GM18511 (cell line): ENCODE measurements around the gene PNO1.

ENCODE experiments used
- ATAC-seq: cut with Tn5 transposase; IDR thresholded peaks from one replicate; pipeline ENCODE4 v1.9.1; 2021; ENCODE audit warnings: mild to moderate bottlenecking, moderate library complexity; ENCODE audit not compliant: unreplicated experiment

Gene PNO1

DNA sequence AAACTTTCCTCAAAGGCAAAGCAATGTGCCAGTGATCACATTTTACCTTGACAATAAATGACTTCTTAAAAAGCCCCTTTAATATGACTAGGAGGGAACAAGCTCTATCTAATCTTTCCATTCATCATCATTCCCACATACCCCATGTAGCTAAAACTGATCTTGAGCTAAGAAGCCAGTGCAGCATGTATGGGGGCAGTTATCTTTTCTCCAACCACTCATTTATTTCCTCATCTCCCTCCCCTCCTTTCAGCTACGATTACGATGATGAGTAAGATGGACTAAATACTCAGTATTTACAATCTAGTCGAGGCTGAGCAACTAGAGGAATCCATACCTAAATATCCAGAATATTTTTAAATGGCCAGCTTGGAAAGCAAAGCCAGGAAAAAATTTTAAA, 35.5 kb downstream of the PNO1 start:
- ATAC-seq = no peak

GRCh38 chr2:68193787-68194372, 36.2 kb downstream of the PNO1 start:
- ATAC-seq = no peak

DNA sequence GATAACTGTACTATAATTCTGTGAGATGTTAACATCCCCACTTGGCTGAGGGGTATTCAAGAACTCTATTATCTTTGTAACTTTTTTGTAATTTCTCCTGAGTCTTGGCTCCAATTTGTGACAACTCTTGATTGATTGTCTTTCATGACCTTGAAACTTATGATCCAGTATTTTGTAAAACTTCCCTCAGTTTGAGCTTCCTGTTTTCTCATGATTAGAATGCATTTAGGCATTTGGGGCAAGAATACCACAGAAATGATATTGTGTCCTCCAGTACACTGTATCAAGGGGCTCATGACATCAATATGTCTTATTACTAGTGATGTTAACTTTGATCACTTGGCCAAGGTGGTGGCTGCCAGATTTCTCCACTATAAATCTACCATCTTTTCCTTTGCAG, 37.4 kb downstream of the PNO1 start:
- ATAC-seq = no peak

DNA sequence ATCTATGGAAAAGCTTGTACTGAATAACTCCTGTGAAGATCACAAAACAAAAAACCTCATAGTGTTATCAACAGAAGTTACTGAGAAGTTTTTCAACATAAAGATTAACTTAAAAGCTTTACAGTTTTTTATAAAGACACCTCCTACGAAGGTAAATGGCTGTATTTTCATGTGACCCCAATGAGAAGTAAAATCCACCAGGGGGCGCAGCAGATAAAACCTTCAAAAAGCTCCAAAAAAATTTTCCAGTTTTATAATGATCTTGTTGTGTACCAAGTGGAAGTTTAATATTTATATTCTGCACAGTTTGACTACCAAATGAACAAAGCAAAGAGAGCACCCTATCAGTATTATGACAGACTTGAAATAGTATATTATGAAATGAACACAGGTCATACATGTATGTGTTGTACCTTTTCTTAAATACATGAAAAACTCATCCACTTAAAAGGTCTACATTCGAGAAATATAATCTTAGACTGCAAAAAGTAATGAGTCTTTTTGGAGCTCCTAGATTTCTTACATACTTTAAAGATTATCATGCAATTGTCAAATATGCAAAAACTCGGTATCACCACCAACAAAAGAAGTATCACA, 38.5 kb downstream of the PNO1 start:
- ATAC-seq = no peak

- no peak for ATAC-seq
These were observed 42.6 kb downstream of the PNO1 start for GRCh38 chr2:68200157-68200787.

DNA sequence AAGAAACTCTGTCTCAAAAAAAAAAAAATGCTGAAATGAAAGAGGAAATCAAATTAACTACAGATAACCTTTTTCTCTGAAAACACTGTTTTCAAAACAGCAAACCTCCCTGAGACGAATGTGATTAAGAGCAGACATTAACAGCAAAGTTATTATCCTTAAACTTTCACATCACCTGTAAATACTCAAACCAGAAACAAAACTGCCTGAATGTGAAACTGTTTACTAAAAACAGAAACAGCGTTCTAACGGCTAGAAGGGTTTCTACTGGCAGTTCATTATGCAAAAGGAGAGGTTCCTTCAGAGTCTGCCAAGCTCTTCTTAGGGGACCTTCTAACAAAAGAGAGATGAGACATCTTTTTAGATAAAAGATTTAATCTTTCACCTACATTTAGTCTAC, 45.9 kb downstream of the PNO1 start:
- ATAC-seq = peak; percentile 93

DNA sequence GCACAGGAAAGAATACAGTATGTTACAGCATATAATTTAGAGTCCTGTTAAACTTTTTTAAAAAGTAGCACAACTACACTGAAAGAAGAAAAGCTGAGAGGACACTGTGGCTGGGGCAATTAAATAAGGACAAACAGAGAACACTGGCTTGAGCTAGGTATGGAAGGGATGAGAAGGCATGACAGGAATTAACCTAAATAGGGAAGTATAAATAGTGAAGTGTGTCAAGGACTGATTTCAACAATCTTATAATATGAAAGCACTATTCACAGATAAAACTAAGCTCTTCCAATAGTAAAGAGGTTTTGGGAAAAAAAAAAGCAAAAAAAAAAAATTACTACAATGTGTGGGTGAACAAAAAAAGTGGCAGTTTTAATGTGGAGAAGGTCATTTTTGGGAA, 49.1 kb downstream of the PNO1 start:
- ATAC-seq = no peak

DNA sequence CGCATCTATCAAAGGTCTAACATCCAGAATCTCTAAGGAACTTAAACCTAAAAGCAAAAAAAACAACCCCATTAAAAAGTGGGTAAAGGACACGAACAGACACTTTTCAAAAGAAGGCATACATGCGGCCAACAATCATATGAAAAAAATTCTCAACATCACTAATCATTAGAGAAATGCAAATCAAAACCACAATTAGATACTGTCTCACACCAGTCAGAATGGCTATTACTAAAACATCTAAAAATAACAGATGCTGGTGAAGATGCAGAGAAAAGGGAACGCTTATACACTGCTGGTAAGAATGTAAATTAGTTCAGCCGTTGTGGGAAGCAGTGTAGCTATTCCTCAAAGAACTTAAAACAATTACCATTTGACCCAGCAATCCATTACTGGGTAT, 56.7 kb downstream of the PNO1 start:
- ATAC-seq = peak; percentile 82

GRCh38 chr2:68216454-68217310, 59.0 kb downstream of the PNO1 start:
- ATAC-seq = peak; percentile 43

DNA sequence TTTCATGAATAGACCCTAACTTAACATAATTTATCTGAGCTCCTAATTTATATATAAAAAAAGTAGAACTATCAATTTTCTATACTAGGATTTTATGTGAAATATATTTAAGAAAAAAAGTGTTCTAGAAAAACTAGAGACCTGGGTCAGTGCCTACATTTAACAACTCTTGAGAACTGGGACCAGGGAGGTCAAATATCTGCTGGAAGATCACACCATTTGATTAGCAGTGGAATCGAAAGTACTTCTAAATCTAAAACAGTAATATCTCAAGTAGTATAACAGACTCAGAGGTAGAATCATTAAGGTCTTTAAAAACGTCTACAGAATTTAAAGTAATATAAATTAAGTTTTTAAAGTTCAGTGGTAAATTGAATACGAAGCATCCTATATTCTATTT, 60.0 kb downstream of the PNO1 start:
- ATAC-seq = no peak

DNA sequence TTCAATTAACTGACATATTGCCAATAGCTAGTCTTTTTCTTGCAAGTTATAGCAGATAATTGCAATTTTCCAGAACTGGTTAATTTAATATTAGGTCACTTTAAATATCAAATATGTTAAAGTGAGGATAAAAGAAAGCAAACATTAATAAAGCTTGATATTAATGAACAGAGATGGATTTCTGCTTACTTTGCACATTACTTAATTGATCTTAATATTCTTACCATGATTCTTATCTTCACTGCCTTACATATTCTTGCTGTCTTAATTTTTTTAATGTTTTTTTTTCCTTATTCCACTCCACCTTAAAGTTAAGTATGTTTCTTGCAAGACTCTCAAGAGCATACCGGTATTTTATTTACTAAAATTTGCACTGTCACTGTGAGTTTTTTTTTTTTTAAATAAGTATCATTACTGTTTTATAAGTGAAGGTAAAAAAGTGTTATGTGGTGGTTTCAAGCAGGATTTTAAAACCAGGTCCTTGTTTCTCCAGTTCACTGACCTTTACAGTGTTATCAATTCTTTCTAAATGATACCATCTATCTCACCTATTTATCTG, 60.7 kb downstream of the PNO1 start:
- no peak for ATAC-seq

DNA sequence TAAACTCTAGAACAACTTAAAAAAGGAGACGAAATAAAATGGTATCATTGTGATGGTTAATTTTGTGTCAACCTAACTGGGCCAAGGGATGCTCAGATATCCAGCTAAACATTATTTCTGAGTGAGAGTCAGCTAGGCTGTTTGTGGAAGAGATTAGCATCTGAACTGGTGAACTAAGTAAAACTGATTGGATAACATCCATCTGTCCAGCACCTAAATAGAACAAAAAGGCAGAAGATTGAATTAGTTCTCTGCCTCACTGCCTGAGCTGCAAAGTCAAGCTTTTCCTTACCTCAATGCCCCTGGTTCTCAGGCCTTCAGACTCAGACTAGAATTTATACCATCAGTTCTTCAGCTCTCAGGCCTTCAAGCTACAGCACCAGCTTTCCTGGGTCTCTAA, 64.6 kb downstream of the PNO1 start:
- ATAC-seq = no peak

DNA sequence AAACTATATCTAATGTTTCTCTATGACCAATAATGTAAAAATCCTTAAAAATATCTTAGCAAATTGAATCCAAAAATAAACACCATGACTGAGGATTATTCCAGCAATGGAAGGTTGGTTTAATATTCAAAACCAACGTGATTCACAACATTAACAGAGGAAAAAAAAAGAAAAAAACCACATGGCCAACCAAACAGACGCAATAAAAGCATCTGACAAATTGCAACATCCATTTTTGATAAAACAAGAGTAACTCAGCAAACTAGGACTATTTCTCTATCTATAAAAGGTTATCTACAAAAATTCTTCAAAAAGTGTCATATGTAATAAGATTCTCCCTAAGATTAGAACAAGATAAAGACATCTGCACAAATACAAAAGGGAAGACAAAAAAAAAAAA, 65.7 kb downstream of the PNO1 start:
- ATAC-seq = no peak

DNA sequence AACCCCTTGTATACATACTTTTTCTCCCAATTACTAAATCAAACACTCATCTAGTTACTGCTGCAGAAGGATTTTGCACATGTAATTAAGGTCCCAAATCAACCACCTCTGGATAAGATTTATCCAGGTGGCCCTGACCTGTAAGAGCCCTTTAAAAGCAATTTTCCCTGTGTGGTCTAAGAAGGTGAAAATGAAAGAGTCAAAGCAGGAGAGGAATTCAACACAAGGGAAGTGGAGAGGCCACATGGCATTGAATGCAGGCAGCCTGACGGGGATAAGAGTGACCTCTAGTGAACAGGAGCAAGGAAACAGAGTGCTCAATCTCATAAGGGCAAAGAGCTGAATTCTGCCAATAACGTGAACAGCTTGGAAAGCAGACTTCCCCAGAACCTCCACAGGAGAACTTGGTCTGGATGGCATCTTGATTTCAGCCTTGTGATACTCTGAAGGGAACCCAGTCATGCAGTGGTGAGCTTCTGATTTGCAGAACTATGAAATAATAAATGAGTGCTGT, 67.5 kb downstream of the PNO1 start:
- peak; percentile 85 for ATAC-seq
